ENCODE measurements around the gene MYO16.

Gene MYO16

DNA sequence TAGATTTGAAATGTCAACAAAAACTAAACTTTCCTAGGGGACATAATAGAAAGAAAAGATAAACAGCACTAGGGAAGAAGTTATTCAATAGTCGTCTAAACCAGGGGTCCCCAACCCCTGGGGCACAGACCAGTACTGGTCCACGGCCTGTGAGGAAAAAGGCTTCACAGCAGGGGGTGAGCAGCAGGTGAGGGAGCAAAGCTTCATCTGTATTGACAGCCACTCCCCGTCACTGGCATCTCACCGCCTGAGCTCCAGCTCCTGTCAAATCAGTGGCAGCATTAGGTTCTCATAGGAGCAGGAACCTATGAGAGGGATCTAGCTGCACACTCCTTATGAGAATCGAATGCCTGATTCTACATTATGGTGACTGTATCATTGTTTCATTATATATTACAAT, 382.7 kb downstream of the MYO16 start:
- no peaks in the 10 kb centered on the region for H3K9me3 ChIP-seq (ENCODE audit: insufficient read depth, low read length)
- TF ChIP-seq, protein P1, sequence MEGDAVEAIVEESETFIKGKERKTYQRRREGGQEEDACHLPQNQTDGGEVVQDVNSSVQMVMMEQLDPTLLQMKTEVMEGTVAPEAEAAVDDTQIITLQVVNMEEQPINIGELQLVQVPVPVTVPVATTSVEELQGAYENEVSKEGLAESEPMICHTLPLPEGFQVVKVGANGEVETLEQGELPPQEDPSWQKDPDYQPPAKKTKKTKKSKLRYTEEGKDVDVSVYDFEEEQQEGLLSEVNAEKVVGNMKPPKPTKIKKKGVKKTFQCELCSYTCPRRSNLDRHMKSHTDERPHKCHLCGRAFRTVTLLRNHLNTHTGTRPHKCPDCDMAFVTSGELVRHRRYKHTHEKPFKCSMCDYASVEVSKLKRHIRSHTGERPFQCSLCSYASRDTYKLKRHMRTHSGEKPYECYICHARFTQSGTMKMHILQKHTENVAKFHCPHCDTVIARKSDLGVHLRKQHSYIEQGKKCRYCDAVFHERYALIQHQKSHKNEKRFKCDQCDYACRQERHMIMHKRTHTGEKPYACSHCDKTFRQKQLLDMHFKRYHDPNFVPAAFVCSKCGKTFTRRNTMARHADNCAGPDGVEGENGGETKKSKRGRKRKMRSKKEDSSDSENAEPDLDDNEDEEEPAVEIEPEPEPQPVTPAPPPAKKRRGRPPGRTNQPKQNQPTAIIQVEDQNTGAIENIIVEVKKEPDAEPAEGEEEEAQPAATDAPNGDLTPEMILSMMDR (IDR thresholded peaks at IDR 0.05; ENCODE audit: insufficient read depth, low read length, poor library complexity, severe bottlenecking) = no peak
- TF ChIP-seq EZH2phosphoT487 (conservative IDR thresholded peaks at IDR 0.05; ENCODE audit: low read length) = no peak
- no peaks in the 10 kb centered on the region for H3K36me3 ChIP-seq (ENCODE audit: low read length)
- H3F3A ChIP-seq (ENCODE audit: insufficient read depth) = no peaks in the 10 kb centered on the region
- no peak overlapping the region for H2AFZ ChIP-seq (ENCODE audit: low read depth, low read length, severe bottlenecking)
- H3K4me3 ChIP-seq (ENCODE audit: insufficient read depth, low read length, poor library complexity, severe bottlenecking) = no peak overlapping the region
- no peak overlapping the region for H3K9ac ChIP-seq (ENCODE audit: low read length)
- no peaks in the 10 kb centered on the region for H3K9me2 ChIP-seq (replicated peaks; ENCODE audit: insufficient read depth, low read length)
- no peaks in the 10 kb centered on the region for H4K20me1 ChIP-seq (ENCODE audit: low read depth, low read length)
- no peak overlapping the region for H3K4me2 ChIP-seq (ENCODE audit: low read depth, low read length, poor library complexity, severe bottlenecking)
- H3K79me2 ChIP-seq (ENCODE audit: insufficient read depth, low read length) = no peaks in the 10 kb centered on the region
- H3K27me3 ChIP-seq (ENCODE audit: low read length) = no peaks in the 10 kb centered on the region
- no peak overlapping the region for H3K27ac ChIP-seq (ENCODE audit: low read depth, low read length)

DNA sequence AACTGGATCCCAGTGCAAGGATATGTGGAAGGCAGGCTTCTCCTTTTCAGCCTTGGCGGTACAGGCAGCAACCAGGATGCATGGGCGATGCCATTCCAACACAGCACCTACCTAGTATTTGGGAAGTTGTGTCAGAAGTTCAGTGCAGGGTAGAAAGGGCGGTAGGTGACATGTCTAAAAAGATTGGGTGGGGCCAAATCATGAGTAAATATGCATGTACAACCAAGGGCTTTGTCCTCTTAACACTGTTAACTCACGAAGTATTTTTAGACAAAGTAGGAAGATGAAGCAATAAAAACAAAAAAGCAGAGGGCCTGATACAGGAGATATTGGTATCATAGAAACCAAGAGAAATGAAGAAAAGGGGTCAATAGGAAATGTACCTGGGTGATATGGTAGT, 392.1 kb downstream of the MYO16 start:
- TF ChIP-seq, protein P1 (IDR thresholded peaks at IDR 0.05; ENCODE audit: insufficient read depth, low read length, poor library complexity, severe bottlenecking) = no peak
- TF ChIP-seq EZH2phosphoT487 (conservative IDR thresholded peaks at IDR 0.05; ENCODE audit: low read length) = no peak
- Histone ChIP-seq H3K27ac (ENCODE audit: low read depth, low read length) (no peak overlapping the region), H3F3A (ENCODE audit: insufficient read depth) (no peaks in the 10 kb centered on the region; the same call in 1 of the 2 replicates), H3K9me3 (ENCODE audit: insufficient read depth, low read length) (no peaks in the 10 kb centered on the region), H4K20me1 (ENCODE audit: low read depth, low read length) (no peaks in the 10 kb centered on the region), H3K36me3 (ENCODE audit: low read length) (no peaks in the 10 kb centered on the region), H3K79me2 (ENCODE audit: insufficient read depth, low read length) (no peaks in the 10 kb centered on the region), H3K27me3 (ENCODE audit: low read length) (no peaks in the 10 kb centered on the region), H3K4me3 (ENCODE audit: insufficient read depth, low read length, poor library complexity, severe bottlenecking) (no peak overlapping the region), H3K9ac (ENCODE audit: low read length) (no peak overlapping the region), H3K9me2 (replicated peaks; ENCODE audit: insufficient read depth, low read length) (no peaks in the 10 kb centered on the region), H3K4me2 (ENCODE audit: low read depth, low read length, poor library complexity, severe bottlenecking) (no peak overlapping the region), H2AFZ (ENCODE audit: low read depth, low read length, severe bottlenecking) (no peak overlapping the region)

DNA sequence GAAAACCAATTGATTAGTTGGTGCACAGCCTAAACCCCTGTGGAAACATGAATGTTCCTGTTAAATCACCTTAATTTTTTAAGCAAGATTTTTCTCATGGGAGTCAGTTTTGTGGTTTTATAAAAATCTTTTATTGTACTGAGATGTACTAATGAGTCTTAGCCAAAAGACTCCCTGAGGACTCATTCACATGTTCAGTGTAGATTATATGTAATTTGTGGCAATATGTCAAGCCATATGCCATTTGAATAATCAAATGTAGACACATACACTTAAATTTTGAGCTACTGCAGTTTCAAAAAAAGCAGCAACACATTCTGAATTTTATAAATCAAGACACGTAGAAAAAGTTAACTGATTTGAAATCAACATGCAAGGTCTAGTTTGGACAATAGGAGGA, 395.2 kb downstream of the MYO16 start:
- Histone ChIP-seq H3K4me3 (ENCODE audit: insufficient read depth, low read length, poor library complexity, severe bottlenecking) (no peak overlapping the region), H4K20me1 (ENCODE audit: low read depth, low read length) (no peaks in the 10 kb centered on the region), H3K9ac (ENCODE audit: low read length) (no peak overlapping the region), H3K27me3 (ENCODE audit: low read length) (no peaks in the 10 kb centered on the region), H3K4me2 (ENCODE audit: low read depth, low read length, poor library complexity, severe bottlenecking) (no peak overlapping the region), H3K79me2 (ENCODE audit: insufficient read depth, low read length) (no peaks in the 10 kb centered on the region), H3K9me2 (replicated peaks; ENCODE audit: insufficient read depth, low read length) (no peaks in the 10 kb centered on the region), H3K9me3 (ENCODE audit: insufficient read depth, low read length) (no peaks in the 10 kb centered on the region), H3K36me3 (ENCODE audit: low read length) (no peaks in the 10 kb centered on the region), H3K27ac (ENCODE audit: low read depth, low read length) (no peak overlapping the region), H3F3A (ENCODE audit: insufficient read depth) (no peaks in the 10 kb centered on the region; the same call in 1 of the 2 replicates), H2AFZ (ENCODE audit: low read depth, low read length, severe bottlenecking) (no peak overlapping the region)
- TF ChIP-seq EZH2phosphoT487 (conservative IDR thresholded peaks at IDR 0.05; ENCODE audit: low read length) = no peak

DNA sequence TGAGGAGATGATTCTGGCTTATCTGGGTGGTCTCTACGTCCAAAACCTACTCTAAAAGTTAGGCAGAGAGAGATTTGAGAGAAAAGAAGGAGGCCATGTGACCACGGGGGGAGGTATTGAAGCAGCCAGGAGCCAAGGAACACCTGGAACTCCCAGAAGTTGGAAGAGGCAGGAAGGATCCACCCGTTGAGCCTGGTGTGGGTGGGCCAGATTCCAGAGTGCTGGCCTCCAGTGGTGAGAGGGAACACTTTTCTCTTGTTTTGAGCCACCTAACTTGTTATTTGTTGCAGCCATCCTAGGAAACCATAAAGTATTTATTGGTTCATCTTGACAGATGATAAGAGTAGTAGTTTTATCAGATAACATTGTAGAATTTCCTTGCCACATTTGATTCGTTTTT, 396.9 kb downstream of the MYO16 start:
- H3F3A ChIP-seq (ENCODE audit: insufficient read depth) = no peaks in the 10 kb centered on the region; the same call in 1 of the 2 replicates
- no peaks in the 10 kb centered on the region for H4K20me1 ChIP-seq (ENCODE audit: low read depth, low read length)
- H3K9me2 ChIP-seq (replicated peaks; ENCODE audit: insufficient read depth, low read length) = no peaks in the 10 kb centered on the region
- no peak overlapping the region for H2AFZ ChIP-seq (ENCODE audit: low read depth, low read length, severe bottlenecking)
- H3K27me3 ChIP-seq (ENCODE audit: low read length) = no peaks in the 10 kb centered on the region
- no peaks in the 10 kb centered on the region for H3K9me3 ChIP-seq (ENCODE audit: insufficient read depth, low read length)
- H3K79me2 ChIP-seq (ENCODE audit: insufficient read depth, low read length) = no peaks in the 10 kb centered on the region
- H3K4me3 ChIP-seq (ENCODE audit: insufficient read depth, low read length, poor library complexity, severe bottlenecking) = no peak overlapping the region
- no peak overlapping the region for H3K4me2 ChIP-seq (ENCODE audit: low read depth, low read length, poor library complexity, severe bottlenecking)
- H3K27ac ChIP-seq (ENCODE audit: low read depth, low read length) = no peak overlapping the region
- no peak overlapping the region for H3K9ac ChIP-seq (ENCODE audit: low read length)
- TF ChIP-seq, protein P1 (IDR thresholded peaks at IDR 0.05; ENCODE audit: insufficient read depth, low read length, poor library complexity, severe bottlenecking) = no peak
- TF ChIP-seq EZH2phosphoT487 (conservative IDR thresholded peaks at IDR 0.05; ENCODE audit: low read length) = no peak
- no peaks in the 10 kb centered on the region for H3K36me3 ChIP-seq (ENCODE audit: low read length)
